ENCODE results near the gene NOS1.

The NOS1 gene

GRCh38 chr12:117167769-117168168 is 193.7 kb downstream of the NOS1 start:
- no peak for DNase-seq

GRCh38 chr12:117166107-117166506 is 195.3 kb downstream of the NOS1 start:
- no peak for DNase-seq

GRCh38 chr12:117165342-117165741 is 196.1 kb downstream of the NOS1 start:
- peak; percentile 53 for DNase-seq

GRCh38 chr12:117162633-117163032 is 198.8 kb downstream of the NOS1 start:
- no peak for DNase-seq

- DNase-seq: no peak
Observed at GRCh38 chr12:117162167-117162539, 199.3 kb downstream of the NOS1 start.

- no peak for DNase-seq
Observed at GRCh38 chr12:117161460-117162166, 199.8 kb downstream of the NOS1 start.

- DNase-seq: no peak
Observed at GRCh38 chr12:117159674-117160073, 201.8 kb downstream of the NOS1 start.

- DNase-seq: no peak
Observed at GRCh38 chr12:117158911-117159553, 202.4 kb downstream of the NOS1 start.
